Natural killer cell (primary cell): ENCODE results near the gene GRIA3. TPM values are rescaled to one million over a fixed set of nuclear protein-coding genes. Genes with fewer than 3 reads are reported as not detected.
A peak's percentile ranks its signal among the peaks of the same experiment; 100 is the strongest.
"Not testable (repeated sequence)": the region's sequence is repeated elsewhere in the genome, so short reads cannot be mapped to it uniquely, and the experiment has no call there.

ENCODE experiments used
- ATAC-seq, 3 donors: fragments of 150-1000 bp in 2 of 3; fragments of 200-7000 bp in 1 of 3; cut with Tn5 transposase; 1 replicate in 1 of 3; 2 replicates in 2 of 3; pipeline ENCODE4 v1.10.0; 2021; ENCODE audit warnings: mild to moderate bottlenecking in 2 of 3, moderate library complexity in 2 of 3
- DNase-seq, 2 donors: peaks; one replicate each; pipeline versions ENCODE4 v3.0.0 to v3.0.0-alpha.2; 2013 to 2021; ENCODE audit warnings: mixed read lengths in 1 of 2
- H3K27ac ChIP-seq: one replicate; pipeline ENCODE4 v1.5.1; 2013; ENCODE audit warnings: mild to moderate bottlenecking, low read length
- H3K27me3 ChIP-seq: one replicate; pipeline ENCODE4 v1.6.1; 2013; ENCODE audit warnings: low read length; ENCODE audit not compliant: control insufficient read depth, insufficient read depth
- H3K36me3 ChIP-seq: one replicate; pipeline ENCODE4 v1.6.1; 2013; ENCODE audit warnings: low read length; ENCODE audit not compliant: control insufficient read depth, insufficient read depth
- H3K4me1 ChIP-seq: one replicate; pipeline ENCODE4 v1.6.1; 2013; ENCODE audit warnings: low read length; ENCODE audit not compliant: control insufficient read depth, insufficient read depth
- H3K4me3 ChIP-seq: one replicate; pipeline ENCODE4 v1.5.1; 2013; ENCODE audit warnings: low read length
- H3K9me3 ChIP-seq: one replicate; pipeline ENCODE4 v1.6.1; 2013; ENCODE audit warnings: low read length; ENCODE audit not compliant: control insufficient read depth, insufficient read depth
- H3K27ac Mint-ChIP-seq, 2 donors: one replicate each; pipeline ENCODE4 v1.8.0; 2022; ENCODE audit warnings: mild to moderate bottlenecking in 2 of 2, mixed read lengths in 2 of 2, moderate library complexity in 1 of 2
- H3K27me3 Mint-ChIP-seq, 2 donors: one replicate each; pipeline ENCODE4 v1.8.0; 2022; ENCODE audit warnings: low read depth in 2 of 2, mixed read lengths in 2 of 2
- H3K36me3 Mint-ChIP-seq: one replicate; pipeline ENCODE4 v1.8.0; 2022; ENCODE audit warnings: mixed read lengths
- H3K4me1 Mint-ChIP-seq, 2 donors: one replicate each; pipeline ENCODE4 v1.8.0; 2022; ENCODE audit warnings: mixed read lengths in 2 of 2
- H3K4me3 Mint-ChIP-seq: one replicate; pipeline ENCODE4 v1.8.0; 2022; ENCODE audit warnings: mild to moderate bottlenecking, moderate library complexity, mixed read lengths
- H3K9me3 Mint-ChIP-seq, 2 donors: one replicate each; pipeline ENCODE4 v1.8.0; 2022; ENCODE audit warnings: mixed read lengths in 2 of 2
- WGBS: methylation state at CpG from one replicate; pipeline ENCODE4 v1.1.7; 2013; ENCODE audit warnings: missing lambda C conversion rate; ENCODE audit not compliant: insufficient coverage; 5-methylcytosine and 5-hydroxymethylcytosine counted together
- intact Hi-C: fragments of 100-400 bp; cut with micrococcal nuclease; formaldehyde crosslinking; loops from one replicate; pipeline ENCODE4 v1.14.2; 2022
- total RNA-seq, 4 donors: library from RNA; stranded (reverse); fragments of 120-200 nt in 1 of 4; gene quantifications; one replicate each; pipeline versions ENCODE4 v1.2.3 to v1.2.4, GENCODE V29; 2013 to 2022
- TF ChIP-seq, protein P1 (sequence below): fragments of 200-600 bp; IDR thresholded peaks from one replicate; pipeline ENCODE4 v1.8.0; 2022; ENCODE audit warnings: antibody characterized with exemption

Gene GRIA3
- total RNA-seq, 3 donors from 2014 or later (not counting 1 experiment from before 2014, with no cell fraction given): not detected

- peak overlapping the region; percentile 60 for H3K4me3 Mint-ChIP-seq
Observed at GRCh38 chrX:123513585-123514278, 329.7 kb downstream of the GRIA3 start.

DNA sequence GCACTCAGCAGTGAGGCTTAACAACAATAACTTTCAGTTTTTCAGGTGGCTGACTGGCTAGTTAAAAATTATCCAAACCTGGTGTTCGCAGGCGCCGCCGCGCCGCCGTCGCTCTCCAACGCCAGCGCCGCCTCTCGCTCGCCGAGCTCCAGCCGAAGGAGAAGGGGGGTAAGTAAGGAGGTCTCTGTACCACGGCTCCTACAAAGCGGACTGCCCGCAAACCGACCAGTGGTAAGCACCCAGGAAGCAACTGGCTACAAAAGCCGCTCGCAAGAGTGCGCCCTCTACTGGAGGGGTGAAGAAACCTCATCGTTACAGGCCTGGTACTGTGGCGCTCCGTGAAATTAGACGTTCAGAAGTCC lies 330.2 kb downstream of the GRIA3 start:
- H3K27ac Mint-ChIP-seq, H3K36me3 Mint-ChIP-seq, H3K9me3 Mint-ChIP-seq, H3K27me3 ChIP-seq, H3K27ac ChIP-seq, DNase-seq, H3K27me3 Mint-ChIP-seq, H3K4me1 ChIP-seq, H3K36me3 ChIP-seq, H3K9me3 ChIP-seq, H3K4me1 Mint-ChIP-seq, H3K4me3 ChIP-seq, intact Hi-C loops: not testable (repeated sequence)
- H3K4me3 Mint-ChIP-seq: peak overlapping the region; percentile 60
- WGBS: 65% methylated on average over 25 of the region's 26 CpGs
- peak in 1 of 3 donors; percentile 35 for ATAC-seq

More at GRCh38 chrX:123513585-123514278, 329.7 kb downstream of the GRIA3 start:
- WGBS: 63% methylated on average over 2 of the region's 6 CpGs
- no peak for DNase-seq
- Mint-ChIP-seq H3K36me3 (no peaks in the 10 kb centered on the region), H3K27me3 (no peaks in the 10 kb centered on the region), H3K9me3 (peaks cover 6 to 7% of the 10 kb centered on the region in 2 donors), H3K4me1 (no peaks in the 10 kb centered on the region), H3K27ac (no peak overlapping the region)
- ATAC-seq: no peak
- no peak overlapping the region for H3K27ac ChIP-seq
- TF ChIP-seq, protein P1, sequence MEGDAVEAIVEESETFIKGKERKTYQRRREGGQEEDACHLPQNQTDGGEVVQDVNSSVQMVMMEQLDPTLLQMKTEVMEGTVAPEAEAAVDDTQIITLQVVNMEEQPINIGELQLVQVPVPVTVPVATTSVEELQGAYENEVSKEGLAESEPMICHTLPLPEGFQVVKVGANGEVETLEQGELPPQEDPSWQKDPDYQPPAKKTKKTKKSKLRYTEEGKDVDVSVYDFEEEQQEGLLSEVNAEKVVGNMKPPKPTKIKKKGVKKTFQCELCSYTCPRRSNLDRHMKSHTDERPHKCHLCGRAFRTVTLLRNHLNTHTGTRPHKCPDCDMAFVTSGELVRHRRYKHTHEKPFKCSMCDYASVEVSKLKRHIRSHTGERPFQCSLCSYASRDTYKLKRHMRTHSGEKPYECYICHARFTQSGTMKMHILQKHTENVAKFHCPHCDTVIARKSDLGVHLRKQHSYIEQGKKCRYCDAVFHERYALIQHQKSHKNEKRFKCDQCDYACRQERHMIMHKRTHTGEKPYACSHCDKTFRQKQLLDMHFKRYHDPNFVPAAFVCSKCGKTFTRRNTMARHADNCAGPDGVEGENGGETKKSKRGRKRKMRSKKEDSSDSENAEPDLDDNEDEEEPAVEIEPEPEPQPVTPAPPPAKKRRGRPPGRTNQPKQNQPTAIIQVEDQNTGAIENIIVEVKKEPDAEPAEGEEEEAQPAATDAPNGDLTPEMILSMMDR: no peak
- H3K4me3 ChIP-seq: no peak overlapping the region
- H3K36me3 ChIP-seq: no peaks in the 10 kb centered on the region
- H3K9me3 ChIP-seq: no peaks in the 10 kb centered on the region
- intact Hi-C loops: no loop called here
- no peaks in the 10 kb centered on the region for H3K4me1 ChIP-seq
- H3K27me3 ChIP-seq: no peaks in the 10 kb centered on the region

DNA sequence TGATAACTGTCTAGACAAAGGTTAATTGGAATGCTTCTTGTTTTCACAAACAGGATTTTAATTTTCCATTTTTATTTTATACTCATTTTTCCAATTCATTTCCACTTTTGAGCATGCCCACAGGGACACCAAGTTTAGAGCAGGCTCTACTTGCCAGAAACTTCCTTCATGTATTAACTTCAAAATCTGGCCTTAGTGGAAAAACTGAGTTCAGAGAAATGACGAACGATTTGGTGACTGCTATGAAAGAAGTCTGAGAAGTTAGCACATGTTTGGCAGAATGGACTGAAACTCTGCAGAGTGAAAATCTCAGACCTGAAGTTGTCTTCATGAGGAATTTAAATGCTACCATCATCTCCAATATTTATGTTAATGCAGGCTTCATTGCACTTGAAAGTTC lies 334.7 kb downstream of the GRIA3 start:
- no peaks in the 10 kb centered on the region for H3K36me3 ChIP-seq
- TF ChIP-seq, protein P1: no peak
- DNase-seq (no peak), ATAC-seq (no peak)
- Mint-ChIP-seq H3K4me1 (no peaks in the 10 kb centered on the region), H3K27me3 (no peaks in the 10 kb centered on the region), H3K27ac (no peak overlapping the region), H3K36me3 (no peaks in the 10 kb centered on the region), H3K9me3 (peaks cover 7 to 10% of the 10 kb centered on the region in 2 donors), H3K4me3 (no peak overlapping the region)
- intact Hi-C loops: no loop called here
- no peaks in the 10 kb centered on the region for H3K9me3 ChIP-seq
- WGBS: 60% methylated on average over 2 of the region's 2 CpGs
- no peaks in the 10 kb centered on the region for H3K4me1 ChIP-seq
- H3K27me3 ChIP-seq: no peaks in the 10 kb centered on the region
- H3K27ac ChIP-seq: no peak overlapping the region
- no peak overlapping the region for H3K4me3 ChIP-seq

GRCh38 chrX:123525123-123525725 lies 341.1 kb downstream of the GRIA3 start:
- TF ChIP-seq, protein P1: no peak
- Histone ChIP-seq H3K27ac (no peak overlapping the region), H3K4me3 (no peak overlapping the region), H3K27me3 (no peaks in the 10 kb centered on the region), H3K4me1 (no peaks in the 10 kb centered on the region), H3K36me3 (no peaks in the 10 kb centered on the region), H3K9me3 (no peaks in the 10 kb centered on the region)
- Mint-ChIP-seq H3K36me3 (no peaks in the 10 kb centered on the region), H3K9me3 (peaks cover 0 to 5% of the 10 kb centered on the region in 2 donors), H3K4me3 (no peak overlapping the region), H3K27me3 (no peaks in the 10 kb centered on the region), H3K27ac (no peak overlapping the region), H3K4me1 (no peaks in the 10 kb centered on the region)
- 90% methylated on average over 1 of the region's 2 CpGs for WGBS
- no peak for ATAC-seq
- intact Hi-C loops: no loop called here
- no peak for DNase-seq

DNA sequence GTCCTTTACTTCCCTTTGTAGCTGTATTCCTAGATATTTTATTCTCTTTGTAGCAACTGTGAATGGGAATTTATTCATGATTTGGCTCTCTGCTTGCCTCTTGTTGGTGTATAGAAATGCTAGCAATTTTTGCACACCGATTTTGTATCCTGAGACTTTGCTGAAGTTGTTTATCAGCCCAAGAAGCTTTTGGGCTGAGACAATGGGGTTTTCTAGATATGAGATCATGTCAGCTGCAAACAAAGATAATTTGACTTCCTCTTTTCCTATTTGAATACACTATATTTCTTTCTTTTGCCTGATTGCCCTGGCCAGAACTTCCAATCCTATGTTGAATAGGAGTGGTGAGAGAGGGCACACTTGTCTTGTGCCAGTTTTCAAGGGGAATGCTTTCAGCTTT lies 346.6 kb downstream of the GRIA3 start:
- H3K4me1 Mint-ChIP-seq: not testable (repeated sequence)
- WGBS: 71% methylated on average over 1 of the region's 1 CpG

More for the DNA sequence above, 346.6 kb downstream of the GRIA3 start:
- H3K36me3 ChIP-seq, H3K36me3 Mint-ChIP-seq, H3K9me3 ChIP-seq, H3K4me1 ChIP-seq, H3K27ac ChIP-seq, H3K27me3 ChIP-seq, H3K27me3 Mint-ChIP-seq, H3K9me3 Mint-ChIP-seq, intact Hi-C loops, H3K4me3 ChIP-seq, H3K4me3 Mint-ChIP-seq, DNase-seq, ATAC-seq, H3K27ac Mint-ChIP-seq: not testable (repeated sequence)
